NCI-H2171 (cell line): ENCODE results near the gene SLC25A42.

Experiments
- DNase-seq: peaks from one replicate; lab custom pipeline; 2025; lab: John Stamatoyannopoulos, UW

SLC25A42 gene

GRCh38 chr19:19051478-19052213, 12.1 kb upstream of the SLC25A42 start:
- no peak for DNase-seq

GRCh38 chr19:19052921-19053320, 10.9 kb upstream of the SLC25A42 start:
- no peak for DNase-seq

- no peak for DNase-seq
Observed at GRCh38 chr19:19053508-19054314, 10.1 kb upstream of the SLC25A42 start.

- DNase-seq, result no peak
Observed at GRCh38 chr19:19054315-19054938, 9.4 kb upstream of the SLC25A42 start.

- DNase-seq, result no peak
Observed at GRCh38 chr19:19054939-19055440, 8.8 kb upstream of the SLC25A42 start.

GRCh38 chr19:19055701-19056100, 8.1 kb upstream of the SLC25A42 start:
- DNase-seq, result no peak

- DNase-seq, result no peak
Observed at GRCh38 chr19:19056636-19057275, 7.0 kb upstream of the SLC25A42 start.

- no peak for DNase-seq
Observed at GRCh38 chr19:19057317-19057716, 6.5 kb upstream of the SLC25A42 start.

GRCh38 chr19:19057720-19058119, 6.1 kb upstream of the SLC25A42 start:
- DNase-seq, result no peak

GRCh38 chr19:19059018-19059836, 4.6 kb upstream of the SLC25A42 start:
- no peak for DNase-seq

- DNase-seq, result no peak
Observed at GRCh38 chr19:19059837-19060611, 3.8 kb upstream of the SLC25A42 start.

GRCh38 chr19:19061506-19061905, 2.3 kb upstream of the SLC25A42 start:
- DNase-seq, result no peak

GRCh38 chr19:19062454-19063182, 1.2 kb upstream of the SLC25A42 start:
- DNase-seq, result no peak

GRCh38 chr19:19064098-19064722, 416 bp downstream of the SLC25A42 start:
- DNase-seq, result no peak

- no peak for DNase-seq
Observed at GRCh38 chr19:19064811-19065745, 1.3 kb downstream of the SLC25A42 start.

- DNase-seq, result no peak
Observed at GRCh38 chr19:19067276-19068072, 3.7 kb downstream of the SLC25A42 start.
